Measurements from ENCODE around the gene MOCOS. TPM values are rescaled to one million over a fixed set of nuclear protein-coding genes. Genes with fewer than 3 reads are reported as not detected.

MOCOS gene
- total and polyA plus RNA-seq, 2 of the 8 experiments (the other 6 are each of a cell fraction or from before 2014, with no cell fraction given) = 4.7 to 5.8 TPM

GRCh38 chr18:36316246-36316645, 128.9 kb downstream of the MOCOS start (continued):
- TF ChIP-seq CHD7 (IDR thresholded peaks at IDR 0.05; ENCODE audit: insufficient replicate concordance, low read length) (no peak), GABPA (IDR thresholded peaks at IDR 0.05; ENCODE audit: borderline replicate concordance, insufficient read depth, low read length) (no peak), FOSL1 (IDR thresholded peaks at IDR 0.05; ENCODE audit: insufficient read depth, low read depth, low read length) (no peak), BACH1 (IDR thresholded peaks at IDR 0.05; ENCODE audit: low read length) (no peak), RBBP5 (IDR thresholded peaks at IDR 0.05; ENCODE audit: borderline replicate concordance, low read depth, low read length) (no peak), ATF3 (IDR thresholded peaks at IDR 0.05; ENCODE audit: insufficient read depth, low read depth, low read length) (no peak), TCF12 (IDR thresholded peaks at IDR 0.05; ENCODE audit: low read depth, low read length) (no peak)

Data from H1 (cell line).